COLO829 (cell line): Measurements from ENCODE around the gene MMUT.
"Not testable (repeated sequence)": the region's sequence is repeated elsewhere in the genome, so short reads cannot be mapped to it uniquely, and the experiment has no call there.

ENCODE experiments used
- DNase-seq: peaks from one replicate; pipeline ENCODE4 v3.0.0; 2012; ENCODE audit warnings: low spot score

Gene MMUT

DNA sequence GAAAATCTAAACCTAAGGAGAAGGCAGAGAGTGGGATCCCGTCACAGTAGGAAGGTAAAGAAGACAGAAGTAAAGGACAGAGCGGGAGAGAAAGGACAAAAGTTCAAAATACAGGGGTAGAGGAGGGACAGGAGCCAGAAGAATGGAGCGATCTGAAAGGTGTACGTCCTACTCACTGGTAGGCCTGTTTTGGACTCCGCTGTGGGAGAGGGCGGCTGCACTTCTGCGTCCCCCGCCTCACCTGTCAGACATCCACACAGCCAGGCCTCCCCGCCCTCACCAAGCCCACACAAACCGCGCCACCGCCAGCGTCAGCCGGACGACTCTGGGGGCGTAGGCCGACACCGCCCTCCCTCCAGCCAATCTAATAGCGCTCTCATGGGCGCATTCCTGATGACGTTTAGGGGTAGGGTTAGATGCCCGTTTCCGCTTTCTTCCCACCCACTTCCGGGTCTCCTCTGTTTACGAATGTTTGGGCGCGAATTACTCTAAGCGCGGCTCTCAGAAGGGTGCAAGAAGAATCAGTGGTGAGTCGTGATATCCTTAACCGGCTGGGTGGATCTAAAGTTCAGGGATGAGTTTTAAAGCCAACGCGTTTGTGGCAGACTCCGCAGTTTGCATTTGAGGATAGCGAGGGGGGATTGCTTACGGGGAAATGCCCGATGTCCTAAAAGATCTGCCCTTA is at the start of gene MMUT, which contains the start of gene CENPQ:
Gene MMUT (minus strand): TSS at position 327 of the 685 bp plus-strand sequence. CDS start 3,787 bp downstream, outside the sequence.
Gene CENPQ (plus strand): TSS at position 444 of the 685 bp plus-strand sequence. CDS start 6,807 bp downstream, outside the sequence.
- peak; percentile 94 for DNase-seq

DNA sequence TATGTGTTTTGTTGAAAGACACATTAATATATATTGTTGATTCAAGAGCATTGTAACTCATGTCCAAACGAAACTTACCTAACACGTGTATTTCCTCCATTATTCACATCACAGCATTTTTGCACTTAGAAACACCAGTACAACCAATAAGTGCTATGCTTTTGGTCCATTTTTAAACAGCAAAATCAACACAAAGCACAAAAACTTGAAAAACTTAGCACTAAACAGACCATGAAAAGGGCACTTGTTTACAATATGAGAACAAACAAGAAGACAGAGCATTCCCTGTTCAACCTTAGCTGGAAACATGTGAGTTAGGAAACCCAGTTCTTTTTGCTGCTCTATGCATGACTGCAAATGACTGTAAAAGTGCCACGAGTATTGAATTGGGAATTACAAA is 46.3 kb upstream of the MMUT start:
- DNase-seq = no peak

DNA sequence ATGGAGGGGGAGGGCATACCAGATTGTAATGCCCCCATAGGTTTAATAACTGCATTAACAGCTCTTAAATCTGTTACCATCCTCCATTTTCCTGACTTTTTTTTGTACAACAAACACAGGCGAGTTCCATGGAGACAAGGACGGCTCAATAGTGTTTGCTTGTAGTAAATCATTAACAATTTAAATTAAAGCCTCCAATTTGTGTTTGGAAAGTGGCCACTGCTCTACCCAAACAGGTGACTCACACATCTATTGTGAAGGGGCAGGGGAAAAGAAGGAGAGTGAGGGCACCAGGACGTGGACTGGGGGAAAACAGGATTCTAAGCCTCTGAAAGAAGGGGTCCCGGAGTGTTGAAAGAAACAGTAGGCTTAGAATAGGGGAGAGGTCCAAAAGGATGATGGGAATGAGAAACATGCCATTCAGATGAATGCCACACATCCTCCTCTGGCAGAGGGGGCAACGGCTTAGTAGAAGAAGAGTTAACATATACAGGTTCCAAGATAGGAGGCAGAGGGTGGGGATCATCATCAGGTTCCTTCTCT is 43.6 kb upstream of the MMUT start:
- no peak for DNase-seq

DNA sequence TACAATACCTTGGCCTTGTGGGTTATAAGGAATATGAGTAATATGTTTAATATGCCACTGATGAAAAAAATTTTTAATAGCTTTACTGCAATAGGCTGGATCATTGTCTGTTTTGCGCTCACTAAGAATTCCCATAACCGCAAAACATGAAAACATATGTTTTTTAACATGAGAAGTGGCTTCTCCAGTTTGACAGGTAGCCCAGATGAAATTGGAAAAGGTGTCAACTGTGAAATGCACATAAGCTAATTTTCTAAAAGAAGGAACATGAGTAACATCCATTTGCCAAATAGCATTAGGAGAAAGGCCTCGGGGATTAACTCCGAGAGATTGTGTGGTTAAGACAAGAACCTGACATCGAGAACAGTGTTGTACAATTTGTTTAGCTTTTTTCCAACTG is 41.6 kb upstream of the MMUT start:
- no peak for DNase-seq

DNA sequence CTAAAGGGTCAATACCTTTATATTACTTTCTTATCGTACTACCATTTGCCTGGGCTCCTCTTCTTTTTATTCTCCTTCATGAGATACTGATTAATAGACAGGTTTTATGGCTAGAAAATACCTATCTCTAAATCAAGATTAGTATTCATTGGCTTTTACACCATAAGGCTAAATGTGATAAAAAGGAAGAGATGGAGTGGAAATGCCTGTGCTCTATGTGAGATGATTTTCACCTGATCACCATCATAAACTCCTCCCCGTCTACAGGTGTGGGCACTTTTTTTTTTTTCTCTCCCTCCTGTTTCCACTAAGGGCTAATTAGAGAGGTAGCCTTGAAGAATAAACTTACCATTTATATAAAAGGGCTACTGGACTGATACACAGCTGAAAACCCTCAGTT is 36.6 kb upstream of the MMUT start, which contains the start of gene GLYATL3:
Gene GLYATL3 (plus strand): TSS at position 301 of the 400 bp plus-strand sequence. CDS start 12,068 bp downstream, outside the sequence.
- no peak for DNase-seq

DNA sequence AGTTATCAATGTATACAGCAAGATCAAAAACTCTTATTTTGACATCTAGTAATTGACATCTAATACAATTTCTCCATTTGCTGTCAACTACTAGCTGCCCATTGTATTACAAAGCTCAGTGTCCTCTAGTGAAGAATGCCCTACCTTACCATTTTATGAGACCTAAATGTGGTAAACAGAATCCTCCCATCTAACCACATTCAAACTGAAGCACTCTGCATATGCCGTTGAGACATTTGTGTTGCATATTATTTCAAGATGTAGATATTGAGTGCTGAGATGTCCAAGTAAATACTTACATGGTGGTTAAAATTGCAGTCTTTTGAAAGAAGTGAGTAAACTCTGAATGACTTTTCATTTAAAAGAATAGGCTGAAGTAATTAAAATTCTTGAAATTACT is 36.1 kb upstream of the MMUT start:
- DNase-seq = no peak

DNA sequence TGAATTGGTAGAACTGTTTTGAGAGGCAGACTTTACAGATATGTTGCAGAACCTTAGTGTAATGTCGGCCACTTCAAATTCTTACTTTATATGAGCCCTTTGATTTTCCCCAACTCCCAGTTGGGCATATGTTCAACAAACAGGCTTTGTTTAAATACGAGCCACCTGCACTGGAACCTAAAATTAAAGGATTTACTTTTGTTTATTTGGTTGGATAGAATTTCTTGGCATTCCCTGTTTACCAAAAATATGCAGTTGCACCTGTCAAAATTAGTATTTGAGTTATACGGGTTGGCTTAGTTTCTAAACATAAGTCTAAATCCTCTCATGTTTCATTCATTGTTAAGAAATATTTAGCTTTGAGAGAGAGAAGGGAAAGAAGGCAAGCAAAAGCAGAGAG is 34.3 kb upstream of the MMUT start:
- no peak for DNase-seq

DNA sequence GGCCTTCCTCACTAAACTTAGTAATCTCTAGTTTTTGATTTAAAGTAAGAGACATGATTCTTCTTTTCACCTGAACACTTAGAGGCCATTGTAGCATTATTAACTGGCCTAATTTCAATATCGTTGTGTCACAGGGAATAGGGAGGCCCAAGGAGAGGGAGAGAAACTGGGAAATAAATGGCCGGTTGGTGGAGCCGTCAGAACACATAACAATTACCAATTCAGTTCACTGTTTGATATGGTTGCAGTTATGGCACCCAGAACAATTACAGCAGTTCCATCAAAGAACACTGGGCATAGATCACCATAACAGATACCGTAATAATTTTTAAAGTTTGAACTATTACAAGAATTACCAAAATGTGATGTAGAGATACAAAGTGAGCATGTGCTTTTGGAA is 27.6 kb upstream of the MMUT start:
- no peak for DNase-seq

DNA sequence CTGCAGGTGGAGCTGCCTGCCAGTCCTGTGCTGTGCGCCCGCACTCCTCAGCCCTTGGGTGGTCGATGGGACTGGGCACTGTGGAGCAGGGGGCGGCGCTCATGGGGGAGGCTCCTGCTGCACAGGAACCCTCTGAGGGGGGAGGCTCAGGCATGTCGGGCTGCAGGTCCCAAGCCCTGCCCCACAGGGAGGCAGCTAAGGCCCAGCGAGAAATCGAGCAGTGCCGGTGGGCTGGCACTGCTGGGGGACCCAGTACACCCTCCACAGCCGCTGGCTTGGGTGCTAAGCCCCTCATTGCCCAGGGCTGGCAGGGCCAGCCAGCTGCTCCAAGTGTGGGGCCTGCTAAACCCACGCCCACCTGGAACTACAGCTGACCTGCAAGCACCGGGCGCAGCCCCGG is 20.3 kb upstream of the MMUT start:
- DNase-seq = not testable (repeated sequence)

DNA sequence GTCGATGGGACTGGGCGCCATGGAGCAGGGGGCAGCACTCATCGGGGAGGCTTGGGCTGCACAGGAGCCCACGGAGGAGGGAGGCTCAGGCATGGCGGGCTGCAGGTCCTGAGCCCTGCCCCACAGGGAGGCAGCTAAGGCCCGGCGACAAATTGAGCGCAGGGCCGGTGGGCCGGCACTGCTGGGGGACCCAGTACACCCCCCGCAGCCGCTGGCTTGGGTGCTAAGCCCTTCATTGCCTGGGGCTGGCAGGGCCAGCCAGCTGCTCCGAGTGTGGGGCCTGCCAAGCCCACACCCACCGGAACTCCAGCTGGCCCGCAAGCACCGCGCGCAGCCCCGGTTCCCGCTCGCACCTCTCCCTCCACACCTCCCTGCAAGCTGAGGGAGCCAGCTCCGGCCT is 18.8 kb upstream of the MMUT start:
- DNase-seq = not testable (repeated sequence)

DNA sequence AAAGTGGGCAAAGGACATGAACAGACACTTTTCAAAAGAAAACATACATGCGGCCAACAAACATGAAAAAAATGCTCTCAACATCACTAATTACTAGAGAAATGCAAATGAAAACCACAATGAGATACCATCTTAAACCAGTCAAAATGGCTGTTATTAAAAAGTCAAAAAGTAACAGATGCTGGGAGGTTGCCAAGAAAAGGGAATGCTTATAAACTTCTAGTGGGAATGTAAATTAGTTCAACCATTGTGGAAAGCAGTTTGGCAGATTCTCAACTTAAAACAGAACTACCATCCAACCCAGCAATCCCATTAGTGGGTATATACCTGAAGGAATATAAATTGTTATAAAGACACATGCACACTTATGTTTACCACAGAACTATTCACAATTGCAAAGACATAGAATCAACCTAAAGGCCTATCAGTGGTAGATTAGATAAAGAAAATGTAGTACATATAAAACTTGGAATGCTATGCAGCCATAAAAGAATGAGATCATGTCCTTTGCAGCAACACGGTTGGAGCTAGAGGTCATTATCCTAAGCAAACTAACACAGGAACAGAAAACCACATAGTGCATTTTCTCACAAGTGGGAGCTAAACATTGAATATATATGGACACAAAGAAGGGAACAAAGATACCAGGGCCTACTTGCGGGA is 16.4 kb upstream of the MMUT start:
- no peak for DNase-seq

DNA sequence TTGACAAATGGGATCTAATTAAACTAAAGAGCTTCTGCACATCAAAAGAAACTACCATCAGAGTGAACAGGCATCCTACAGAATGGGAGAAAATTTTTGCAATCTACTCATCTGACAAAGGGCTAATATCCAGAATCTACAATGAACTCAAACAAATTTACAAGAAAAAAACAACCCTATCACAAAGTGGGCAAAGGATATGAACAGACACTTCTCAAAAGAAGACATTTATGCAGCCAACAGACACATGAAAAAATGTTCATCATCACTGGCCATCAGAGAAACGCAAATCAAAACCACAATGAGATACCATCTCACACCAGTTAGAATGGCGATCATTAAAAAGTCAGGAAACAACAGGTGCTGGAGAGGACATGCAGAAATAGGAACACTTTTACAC is 13.5 kb upstream of the MMUT start:
- not testable (repeated sequence) for DNase-seq

DNA sequence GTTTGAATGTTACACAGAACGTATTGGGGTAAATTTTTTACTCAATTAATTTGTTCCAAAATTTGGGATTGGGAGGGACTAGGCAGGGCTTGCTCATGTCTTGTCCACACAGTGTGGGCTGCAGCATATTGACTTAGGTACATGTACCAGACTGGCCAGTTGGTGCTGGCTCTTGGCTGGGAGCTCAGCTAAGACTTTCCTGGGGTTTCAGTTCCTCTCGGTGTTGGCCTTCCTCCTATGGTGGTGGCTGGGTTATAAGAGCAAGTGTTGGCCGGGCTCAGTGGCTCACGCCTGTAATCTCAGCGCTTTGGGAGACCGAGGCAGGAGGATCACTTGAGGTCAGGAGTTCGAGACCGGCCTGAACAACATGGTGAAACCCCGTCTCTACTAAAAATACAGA is 5.0 kb upstream of the MMUT start:
- DNase-seq = no peak

DNA sequence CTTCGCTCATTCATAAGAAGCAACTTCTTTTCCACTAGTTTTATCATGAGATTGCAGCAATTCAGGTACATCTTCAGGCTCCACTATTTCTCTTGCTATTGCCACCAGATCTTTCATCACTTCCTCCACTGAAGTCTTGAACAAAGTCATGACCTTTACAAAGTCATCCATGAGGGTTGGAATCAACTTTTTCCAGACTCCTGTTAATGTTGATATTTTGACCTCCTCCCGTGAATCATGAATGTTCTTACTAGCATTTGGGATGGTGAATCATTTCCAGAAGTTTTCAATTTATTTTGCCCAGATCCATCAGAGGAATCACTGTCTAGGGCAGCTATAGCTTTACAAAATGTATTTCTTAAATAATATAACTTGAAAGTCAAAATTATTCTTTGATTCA is 1.6 kb upstream of the MMUT start:
- DNase-seq = no peak

DNA sequence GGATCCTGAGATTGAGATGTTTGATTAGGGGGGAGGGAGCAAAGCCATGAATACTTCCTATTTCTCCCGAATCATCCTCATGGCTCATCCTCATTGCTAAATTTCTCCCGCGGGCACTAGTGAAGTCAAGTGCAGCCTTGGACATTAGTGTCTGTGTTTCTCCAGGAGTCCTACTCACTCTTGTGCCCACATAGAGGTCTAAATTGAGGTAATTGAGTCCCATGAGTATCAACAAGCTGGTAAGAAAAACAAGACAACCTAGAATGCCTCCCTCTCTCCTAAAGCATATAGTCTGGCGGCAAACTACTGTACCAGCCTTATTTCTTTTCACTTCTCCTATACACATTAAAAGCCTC is 537 bp upstream of the MMUT start:
- no peak for DNase-seq

DNA sequence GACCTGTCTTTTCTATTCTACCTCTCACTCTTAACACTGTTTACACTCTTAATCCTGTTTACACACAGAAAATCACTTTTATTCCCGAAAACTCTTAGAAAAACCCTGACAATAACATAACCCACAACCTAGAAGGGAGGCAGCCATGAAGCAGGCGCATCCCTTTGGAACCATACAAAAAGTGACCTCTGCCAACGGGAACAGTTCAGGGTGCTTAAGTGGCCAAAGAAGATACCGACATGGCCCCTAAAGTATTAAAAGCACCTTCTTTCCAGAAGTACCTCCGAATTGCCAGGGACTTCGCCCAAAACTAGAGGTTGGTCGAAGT is 490 bp downstream of the MMUT start:
- DNase-seq = no peak

DNA sequence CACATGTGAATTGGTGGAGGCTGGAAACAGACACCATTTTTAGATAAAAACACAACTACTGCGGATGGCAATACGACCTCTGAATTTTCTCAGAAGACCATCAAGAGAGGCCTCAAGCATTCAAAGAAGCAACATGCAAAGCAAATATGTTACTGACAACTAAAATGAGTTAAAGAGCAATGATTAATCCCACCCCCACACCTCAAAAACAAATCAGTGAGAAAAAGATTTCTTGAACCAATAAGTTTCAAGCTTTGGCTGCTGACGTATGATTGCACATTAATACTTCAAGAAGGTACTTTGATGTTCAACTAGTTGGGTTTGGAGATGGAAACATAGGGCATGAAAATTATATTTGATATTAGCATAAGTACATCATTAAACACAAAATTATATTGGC is 982 bp downstream of the MMUT start:
- DNase-seq = no peak

DNA sequence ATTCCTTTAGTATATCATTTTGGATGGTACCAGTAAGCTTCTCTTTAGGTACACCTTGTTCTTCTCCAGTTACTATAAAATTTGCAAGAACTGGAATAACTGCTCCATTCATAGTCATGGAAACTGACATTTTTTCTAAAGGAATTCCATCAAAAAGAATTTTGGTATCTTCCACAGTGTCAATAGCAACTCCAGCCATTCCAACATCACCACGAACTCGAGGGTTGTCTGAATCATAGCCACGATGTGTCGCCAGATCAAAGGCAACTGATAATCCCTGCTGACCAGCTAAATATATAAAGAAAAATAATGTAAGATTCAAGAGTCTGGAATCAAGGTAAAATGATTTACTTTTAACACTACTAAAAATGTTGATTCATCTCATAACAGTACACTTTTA is 5.3 kb downstream of the MMUT start:
- DNase-seq = no peak

DNA sequence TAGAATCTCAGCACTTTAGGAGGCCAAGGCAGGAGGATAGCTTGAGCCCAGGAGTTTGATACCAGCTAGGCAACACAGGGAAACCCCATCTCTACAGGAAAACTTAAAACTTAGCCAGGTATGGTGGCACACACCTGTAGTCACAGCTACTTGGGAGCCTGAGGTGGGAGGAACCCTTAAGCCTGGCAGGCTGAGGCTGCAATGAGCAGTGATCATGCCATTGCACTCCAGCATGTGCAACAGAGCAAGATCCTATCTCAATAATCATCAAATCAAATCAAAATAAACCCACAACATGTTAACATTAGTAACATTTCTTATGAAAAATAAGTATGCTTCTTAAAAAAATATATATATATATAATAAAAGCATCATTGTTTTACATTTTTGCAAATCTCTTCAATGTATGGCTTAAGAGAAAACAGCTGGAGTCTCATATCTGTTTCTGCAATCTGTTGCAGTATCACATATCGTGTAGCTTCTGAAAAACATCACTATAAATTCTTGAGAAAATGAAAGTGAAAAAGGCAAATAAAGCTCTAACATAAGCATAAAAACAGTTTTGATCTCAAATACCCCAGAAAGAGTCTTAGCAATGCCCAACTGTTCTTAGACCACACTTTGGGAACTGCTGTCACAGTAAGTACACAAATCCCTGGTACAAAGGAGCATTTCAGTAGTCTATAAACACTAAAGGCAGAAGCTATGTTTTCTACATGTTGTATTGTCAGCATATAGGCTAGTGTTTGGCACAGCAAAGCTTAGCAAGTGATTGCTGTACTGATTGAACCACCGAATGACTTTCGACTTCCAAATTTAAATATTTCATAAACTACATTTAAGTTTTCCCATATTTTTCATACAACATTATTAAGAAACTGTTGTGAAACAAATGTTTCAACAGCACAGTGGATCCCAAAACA is 8.0 kb downstream of the MMUT start:
- DNase-seq = no peak

DNA sequence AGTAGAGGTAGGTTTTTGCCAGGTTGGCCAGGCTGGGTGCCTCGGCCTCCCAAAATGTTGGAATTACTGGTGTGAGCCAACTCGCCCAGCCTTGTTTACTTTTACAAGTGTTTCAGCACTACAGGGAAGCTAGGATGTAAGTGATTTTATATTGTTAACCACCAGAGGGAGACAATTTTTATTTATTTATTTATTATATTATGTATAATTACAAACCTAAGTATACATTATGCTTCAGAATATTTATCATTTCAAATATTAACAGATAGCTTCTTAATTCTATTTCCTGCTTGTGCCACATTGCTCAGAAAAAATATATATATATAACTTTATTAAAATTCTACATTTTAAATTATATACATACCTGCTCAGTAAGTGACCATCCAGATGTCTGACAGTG is 9.8 kb downstream of the MMUT start:
- DNase-seq = peak; percentile 17

DNA sequence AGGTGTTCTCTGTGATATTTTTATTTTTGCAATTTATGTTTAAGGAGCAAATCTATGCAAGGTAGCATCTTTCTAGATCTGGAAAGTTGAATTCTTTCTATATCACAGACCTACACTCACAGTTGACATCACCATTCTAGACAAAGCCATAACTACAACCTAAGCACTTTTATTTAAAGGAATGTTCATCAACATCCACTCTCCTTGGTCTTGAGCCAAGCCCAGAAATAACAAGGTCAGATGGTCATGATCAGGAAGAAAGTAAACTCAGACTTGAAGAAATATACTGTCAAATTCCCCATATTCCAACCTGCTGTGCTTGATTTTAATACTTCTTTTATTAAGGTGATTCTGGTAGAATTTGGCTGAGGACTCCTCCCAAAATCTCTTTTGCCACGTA is 32.2 kb downstream of the MMUT start:
- DNase-seq = no peak

DNA sequence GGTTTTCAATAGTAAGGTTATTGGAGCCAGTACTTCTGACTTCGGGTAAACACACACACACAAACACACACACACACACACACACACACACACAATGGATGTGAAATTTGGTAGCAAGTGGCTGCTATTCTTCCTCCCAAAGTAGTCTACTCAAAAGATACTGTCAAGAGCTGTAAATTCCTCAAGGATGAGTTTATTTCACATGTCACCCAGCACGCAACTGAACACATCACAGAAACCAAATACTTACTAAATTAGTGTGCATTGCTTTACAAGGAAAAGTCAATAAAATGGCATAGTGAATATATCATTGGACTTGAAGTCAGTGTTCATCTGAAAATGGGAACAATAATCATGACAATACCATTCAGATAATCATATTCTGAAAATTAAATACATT is 32.9 kb downstream of the MMUT start:
- no peak for DNase-seq

DNA sequence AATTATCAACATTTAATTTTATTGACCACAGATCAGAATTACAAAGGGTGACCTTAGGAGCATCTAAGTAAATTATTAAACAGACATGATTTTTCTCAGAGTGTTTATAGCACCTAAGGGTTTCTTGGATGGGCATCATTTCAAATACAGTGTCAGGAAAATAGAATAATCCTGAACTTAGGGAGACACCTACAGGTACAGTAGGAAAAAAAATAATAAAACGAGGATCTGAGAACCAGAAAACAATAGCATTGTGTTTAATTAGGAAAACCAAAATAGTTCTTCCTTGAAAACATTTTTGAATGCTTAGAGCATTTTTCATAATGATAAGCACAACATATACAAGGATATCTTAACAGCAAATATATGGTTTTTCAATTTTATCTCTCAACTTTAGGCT is 39.2 kb downstream of the MMUT start:
- DNase-seq = no peak
